Upper lobe of left lung (tissue), 6 donors: ENCODE results near the gene HAO1. TPM values are rescaled to one million over a fixed set of nuclear protein-coding genes. Genes with fewer than 3 reads are reported as not detected.

ENCODE experiments used
- ATAC-seq, 2 donors: fragments of 200-7000 bp; cut with Tn5 transposase; one replicate each; pipeline ENCODE4 v1.9.1; 2022; ENCODE audit warnings: mild to moderate bottlenecking in 2 of 2, moderate library complexity in 2 of 2; ENCODE audit not compliant: low FRiP score in 2 of 2
- DNase-seq, 2 donors: peaks; one replicate each; pipeline ENCODE4 v3.0.0-alpha.2; 2019 to 2020
- H3K27ac ChIP-seq, 4 donors: fragments of 200-600 bp; sonication (generic); one replicate each; pipeline ENCODE4 v1.5.1; 2016 to 2019
- H3K27me3 ChIP-seq, 4 donors: fragments of 200-600 bp; sonication (generic); one replicate each; pipeline ENCODE4 v1.5.1; 2017 to 2019
- H3K36me3 ChIP-seq, 4 donors: fragments of 200-600 bp; sonication (generic); one replicate each; pipeline ENCODE4 v1.5.1; 2016 to 2019
- H3K4me1 ChIP-seq, 4 donors: fragments of 200-600 bp; sonication (generic); one replicate each; pipeline ENCODE4 v1.5.1; 2018 to 2019
- H3K4me3 ChIP-seq, 4 donors: fragments of 200-600 bp; sonication (generic); one replicate each; pipeline ENCODE4 v1.5.1; 2017 to 2019; ENCODE audit warnings: mild to moderate bottlenecking in 2 of 4, moderate library complexity in 1 of 4
- H3K9me3 ChIP-seq, 4 donors: fragments of 200-600 bp; sonication (generic); one replicate each; pipeline ENCODE4 v1.5.1; 2018 to 2019
- EP300 ChIP-seq, 4 donors: sonication (generic); formaldehyde crosslinking; IDR thresholded peaks; one replicate each; pipeline ENCODE4 v1.5.1; 2017; ENCODE audit warnings: antibody characterized with exemption in 4 of 4, control low read depth in 2 of 4
- POLR2A ChIP-seq, 4 donors: fragments of 450-650 bp; IDR thresholded peaks; one replicate each; pipeline ENCODE4 v1.5.1; 2016 to 2017; ENCODE audit warnings: antibody characterized with exemption in 4 of 4, mild to moderate bottlenecking in 2 of 4
- POLR2AphosphoS5 ChIP-seq, 2 donors: sonication (generic); formaldehyde crosslinking; IDR thresholded peaks; one replicate each; pipeline ENCODE4 v1.5.1; 2017; ENCODE audit warnings: antibody characterized with exemption in 2 of 2
- WGBS, 2 donors: methylation state at CpG; one replicate each; pipeline ENCODE4 v1.1.5; 2017 to 2018; 5-methylcytosine and 5-hydroxymethylcytosine counted together
- total RNA-seq, 6 donors: library from RNA; depleted of rRNA in 4 of 6; stranded (reverse); fragments of >200 nt in 4 of 6; gene quantifications; one replicate each; pipeline versions ENCODE4 v1.1.0 to v1.2.1, GENCODE V29; 2016 to 2021
- TF ChIP-seq, protein P1 (sequence below), 6 experiments: fragments of 450-650 bp in 4 of 6; fragments of 200-600 bp in 2 of 6; sonication (generic) in 2 of 6; IDR thresholded peaks; one replicate each; pipeline ENCODE4 v1.5.1; 2016 to 2019; ENCODE audit warnings: antibody characterized with exemption in 6 of 6
- donor health status: DM: no; HTN: no; CAD: no; lungs with moderate emphysema.
- donor health status: DM: no; HTN: yes; CAD: no; lungs with severe emphysema.

The HAO1 gene
- total RNA-seq, 6 donors from 2014 or later, result 0.13 TPM; not detected in 5

DNA sequence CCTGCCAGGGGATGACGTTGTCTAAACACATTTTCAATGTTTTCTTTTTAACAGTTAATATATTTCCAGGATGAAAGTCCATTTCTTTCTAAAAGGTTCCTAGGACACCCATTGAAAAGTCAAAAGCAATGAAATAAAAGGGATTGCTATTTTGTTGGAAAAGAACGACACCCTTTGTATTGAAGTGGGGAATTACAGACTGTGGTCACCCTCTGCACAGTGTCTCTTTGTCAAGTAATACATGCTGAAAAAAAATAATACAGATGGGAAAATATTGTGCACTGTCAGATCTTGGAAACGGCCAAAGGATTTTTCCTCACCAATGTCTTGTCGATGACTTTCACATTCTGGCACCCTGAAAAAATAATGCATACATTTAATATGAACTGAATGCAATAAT lies 56.9 kb downstream of the HAO1 start:
- 75 to 87% methylated on average over 4 of the region's 4 CpGs for WGBS, 2 donors
- H3K4me3 ChIP-seq, result no peak overlapping the region
- TF ChIP-seq POLR2A (IDR thresholded peaks at IDR 0.05), result no peak
- TF ChIP-seq EP300 (IDR thresholded peaks at IDR 0.05), result no peak
- H3K36me3 ChIP-seq, result no peaks in the 10 kb centered on the region
- DNase-seq (no peak), ATAC-seq (no peak)
- no peaks in the 10 kb centered on the region for H3K9me3 ChIP-seq
- H3K27me3 ChIP-seq, result no peaks in the 10 kb centered on the region
- peaks cover 0 to 9% (median 5%) of the 10 kb centered on the region in 4 donors for H3K4me1 ChIP-seq
- H3K27ac ChIP-seq, result no peak overlapping the region

DNA sequence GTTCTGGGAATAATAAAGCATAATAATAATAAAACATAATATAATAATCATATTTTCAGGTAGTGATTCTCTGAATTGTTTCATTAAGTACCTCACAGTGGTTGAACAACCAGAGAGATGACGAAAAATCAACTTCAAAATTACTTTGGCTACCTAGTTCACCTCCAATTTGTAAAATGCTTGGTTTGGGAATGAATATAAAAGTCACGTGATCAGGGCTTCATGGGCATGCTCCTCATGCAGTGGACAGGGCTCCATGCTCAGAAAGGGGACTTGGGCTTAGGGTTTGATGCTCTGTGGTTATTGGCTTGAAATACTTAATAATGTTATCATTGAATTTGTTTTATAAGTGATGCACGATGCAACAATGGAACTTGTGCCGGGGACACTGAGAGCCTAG lies 58.2 kb downstream of the HAO1 start:
- Histone ChIP-seq H3K4me3 (no peak overlapping the region), H3K27ac (no peak overlapping the region), H3K36me3 (no peaks in the 10 kb centered on the region), H3K4me1 (peaks cover 0 to 11% (median 5%) of the 10 kb centered on the region in 4 donors), H3K27me3 (no peaks in the 10 kb centered on the region), H3K9me3 (no peaks in the 10 kb centered on the region)
- 72 to 94% methylated on average over 4 of the region's 4 CpGs for WGBS, 2 donors
- ATAC-seq (no peak), DNase-seq (no peak)
- TF ChIP-seq EP300 (IDR thresholded peaks at IDR 0.05) (no peak), POLR2AphosphoS5 (IDR thresholded peaks at IDR 0.05) (no peak), POLR2A (IDR thresholded peaks at IDR 0.05) (no peak)
- TF ChIP-seq, protein P1, sequence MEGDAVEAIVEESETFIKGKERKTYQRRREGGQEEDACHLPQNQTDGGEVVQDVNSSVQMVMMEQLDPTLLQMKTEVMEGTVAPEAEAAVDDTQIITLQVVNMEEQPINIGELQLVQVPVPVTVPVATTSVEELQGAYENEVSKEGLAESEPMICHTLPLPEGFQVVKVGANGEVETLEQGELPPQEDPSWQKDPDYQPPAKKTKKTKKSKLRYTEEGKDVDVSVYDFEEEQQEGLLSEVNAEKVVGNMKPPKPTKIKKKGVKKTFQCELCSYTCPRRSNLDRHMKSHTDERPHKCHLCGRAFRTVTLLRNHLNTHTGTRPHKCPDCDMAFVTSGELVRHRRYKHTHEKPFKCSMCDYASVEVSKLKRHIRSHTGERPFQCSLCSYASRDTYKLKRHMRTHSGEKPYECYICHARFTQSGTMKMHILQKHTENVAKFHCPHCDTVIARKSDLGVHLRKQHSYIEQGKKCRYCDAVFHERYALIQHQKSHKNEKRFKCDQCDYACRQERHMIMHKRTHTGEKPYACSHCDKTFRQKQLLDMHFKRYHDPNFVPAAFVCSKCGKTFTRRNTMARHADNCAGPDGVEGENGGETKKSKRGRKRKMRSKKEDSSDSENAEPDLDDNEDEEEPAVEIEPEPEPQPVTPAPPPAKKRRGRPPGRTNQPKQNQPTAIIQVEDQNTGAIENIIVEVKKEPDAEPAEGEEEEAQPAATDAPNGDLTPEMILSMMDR (IDR thresholded peaks at IDR 0.05), result no peak

DNA sequence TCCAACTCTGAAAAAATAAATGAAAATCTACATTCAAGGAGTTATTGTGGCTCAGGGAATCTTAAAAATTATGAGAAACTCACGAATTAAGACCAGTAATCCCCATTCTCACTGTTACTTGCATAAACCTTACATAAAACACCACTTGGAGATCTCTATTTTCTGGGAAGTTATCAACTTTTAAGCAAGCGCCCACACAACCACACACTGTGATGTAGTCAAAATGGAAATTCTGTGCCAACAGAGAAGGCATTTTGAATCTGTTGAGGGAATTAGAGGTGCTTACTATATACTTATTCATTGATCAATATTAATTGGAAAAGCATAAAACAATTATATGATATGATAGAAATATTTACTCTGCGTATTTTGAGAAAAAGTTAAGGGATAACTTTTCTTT lies 58.7 kb downstream of the HAO1 start:
- ATAC-seq, result no peak
- H3K36me3 ChIP-seq, result no peaks in the 10 kb centered on the region
- H3K27ac ChIP-seq, result no peak overlapping the region
- TF ChIP-seq EP300 (IDR thresholded peaks at IDR 0.05) (no peak), POLR2AphosphoS5 (IDR thresholded peaks at IDR 0.05) (no peak), POLR2A (IDR thresholded peaks at IDR 0.05) (no peak)
- TF ChIP-seq, protein P1 (IDR thresholded peaks at IDR 0.05), result no peak
- H3K4me3 ChIP-seq, result no peak overlapping the region
- peaks cover 0 to 11% (median 5%) of the 10 kb centered on the region in 4 donors for H3K4me1 ChIP-seq
- no peak for DNase-seq
- no peaks in the 10 kb centered on the region for H3K27me3 ChIP-seq
- 88 to 90% methylated on average over 3 of the region's 3 CpGs for WGBS, 2 donors
- no peaks in the 10 kb centered on the region for H3K9me3 ChIP-seq

DNA sequence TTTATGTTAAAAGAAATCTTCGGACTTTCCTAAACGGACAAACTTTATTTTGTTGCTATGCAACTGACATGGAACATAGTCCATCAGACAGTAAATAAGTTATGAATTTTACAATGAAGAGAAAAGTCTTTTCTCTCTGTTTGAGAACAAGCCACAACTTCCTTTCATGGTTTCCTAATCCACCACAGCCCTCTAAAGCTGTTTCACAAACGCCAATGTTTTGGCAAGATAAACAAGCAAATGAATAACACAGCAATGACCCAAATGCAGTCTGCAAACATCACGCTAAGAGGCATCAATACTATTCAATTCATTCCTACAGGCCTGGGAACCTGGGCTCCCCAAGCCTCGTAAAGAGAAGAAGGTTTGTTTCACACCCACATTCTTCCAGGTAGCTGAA lies 60.4 kb downstream of the HAO1 start:
- H3K4me3 ChIP-seq, result no peak overlapping the region
- H3K27ac ChIP-seq, result peak overlapping the region in 3 of 4 donors; percentile 8 to 45 (median 35)
- no peaks in the 10 kb centered on the region for H3K27me3 ChIP-seq
- ATAC-seq (peak in 1 of 2 donors; percentile 56), DNase-seq (no peak)
- TF ChIP-seq POLR2A (IDR thresholded peaks at IDR 0.05) (no peak), POLR2AphosphoS5 (IDR thresholded peaks at IDR 0.05) (no peak), EP300 (IDR thresholded peaks at IDR 0.05) (no peak)
- TF ChIP-seq, protein P1 (IDR thresholded peaks at IDR 0.05), result no peak
- peaks cover 0 to 11% (median 5%) of the 10 kb centered on the region in 4 donors for H3K4me1 ChIP-seq
- 24 to 27% methylated on average over 5 of the region's 5 CpGs for WGBS, 2 donors
- no peaks in the 10 kb centered on the region for H3K36me3 ChIP-seq
- H3K9me3 ChIP-seq, result no peaks in the 10 kb centered on the region

DNA sequence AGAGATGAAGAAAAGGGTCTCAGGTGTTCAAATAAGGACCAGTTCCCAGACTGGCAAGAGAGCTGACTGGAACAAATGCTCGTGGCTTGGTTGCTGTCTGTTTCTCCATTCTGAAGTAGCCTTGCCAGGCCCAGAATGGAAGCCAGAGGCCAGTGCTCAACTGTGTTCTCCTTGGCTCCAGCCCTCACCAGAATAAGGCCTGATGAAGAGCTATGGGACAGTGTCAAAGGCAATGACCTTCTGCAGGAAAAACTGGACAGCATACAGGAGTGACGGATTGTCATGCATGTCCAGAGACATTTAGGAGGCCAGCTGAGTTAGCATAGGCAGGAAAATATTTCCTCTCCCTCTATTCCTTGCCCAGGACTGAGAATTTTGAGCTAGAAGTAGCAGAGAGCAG lies 72.2 kb downstream of the HAO1 start:
- Histone ChIP-seq H3K4me1 (no peaks in the 10 kb centered on the region), H3K27me3 (no peaks in the 10 kb centered on the region), H3K4me3 (no peak overlapping the region), H3K27ac (no peak overlapping the region), H3K36me3 (no peaks in the 10 kb centered on the region), H3K9me3 (no peaks in the 10 kb centered on the region)
- ATAC-seq (peak in 1 of 2 donors; percentile 40), DNase-seq (no peak)
- 77 to 78% methylated on average over 2 of the region's 2 CpGs for WGBS, 2 donors
- TF ChIP-seq EP300 (IDR thresholded peaks at IDR 0.05), result no peak
- TF ChIP-seq POLR2A (IDR thresholded peaks at IDR 0.05), result no peak
- TF ChIP-seq, protein P1 (IDR thresholded peaks at IDR 0.05), result no peak
- TF ChIP-seq POLR2AphosphoS5 (IDR thresholded peaks at IDR 0.05), result no peak
